Measurements from ENCODE around the gene PRR33.

The PRR33 gene

DNA sequence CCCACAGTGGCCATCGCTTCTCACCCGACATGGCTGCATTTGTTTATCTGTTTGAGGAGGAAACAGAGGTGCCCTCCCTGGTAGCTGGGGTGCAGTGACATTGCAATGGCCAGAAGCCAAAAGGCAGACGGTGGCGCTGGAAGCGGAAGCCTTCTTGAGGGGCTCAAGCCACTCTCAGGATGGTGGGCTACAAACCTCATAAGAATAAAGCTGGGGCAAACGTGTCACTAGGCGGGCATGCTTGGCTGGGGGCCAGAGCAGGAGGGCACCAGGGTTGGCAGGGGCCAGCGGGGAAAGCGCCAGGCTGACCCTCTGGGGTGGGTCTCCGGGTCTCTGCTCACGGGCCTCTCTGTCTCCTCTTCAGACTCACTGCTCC is 40.4 kb upstream of the PRR33 start:
- TF ChIP-seq, protein P1, sequence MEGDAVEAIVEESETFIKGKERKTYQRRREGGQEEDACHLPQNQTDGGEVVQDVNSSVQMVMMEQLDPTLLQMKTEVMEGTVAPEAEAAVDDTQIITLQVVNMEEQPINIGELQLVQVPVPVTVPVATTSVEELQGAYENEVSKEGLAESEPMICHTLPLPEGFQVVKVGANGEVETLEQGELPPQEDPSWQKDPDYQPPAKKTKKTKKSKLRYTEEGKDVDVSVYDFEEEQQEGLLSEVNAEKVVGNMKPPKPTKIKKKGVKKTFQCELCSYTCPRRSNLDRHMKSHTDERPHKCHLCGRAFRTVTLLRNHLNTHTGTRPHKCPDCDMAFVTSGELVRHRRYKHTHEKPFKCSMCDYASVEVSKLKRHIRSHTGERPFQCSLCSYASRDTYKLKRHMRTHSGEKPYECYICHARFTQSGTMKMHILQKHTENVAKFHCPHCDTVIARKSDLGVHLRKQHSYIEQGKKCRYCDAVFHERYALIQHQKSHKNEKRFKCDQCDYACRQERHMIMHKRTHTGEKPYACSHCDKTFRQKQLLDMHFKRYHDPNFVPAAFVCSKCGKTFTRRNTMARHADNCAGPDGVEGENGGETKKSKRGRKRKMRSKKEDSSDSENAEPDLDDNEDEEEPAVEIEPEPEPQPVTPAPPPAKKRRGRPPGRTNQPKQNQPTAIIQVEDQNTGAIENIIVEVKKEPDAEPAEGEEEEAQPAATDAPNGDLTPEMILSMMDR (IDR thresholded peaks at IDR 0.05; ENCODE audit: low read depth, low read length): no peak
- Histone ChIP-seq H3K27ac (no peak overlapping the region), H3K9me3 (ENCODE audit: severe bottlenecking) (no peaks in the 10 kb centered on the region), H3K4me3 (ENCODE audit: low read depth, low read length) (no peak overlapping the region), H3K36me3 (no peaks in the 10 kb centered on the region), H3K27me3 (ENCODE audit: insufficient read depth, low read depth, severe bottlenecking) (peaks cover 73% of the 10 kb centered on the region)
- peak; percentile 2 for DNase-seq

DNA sequence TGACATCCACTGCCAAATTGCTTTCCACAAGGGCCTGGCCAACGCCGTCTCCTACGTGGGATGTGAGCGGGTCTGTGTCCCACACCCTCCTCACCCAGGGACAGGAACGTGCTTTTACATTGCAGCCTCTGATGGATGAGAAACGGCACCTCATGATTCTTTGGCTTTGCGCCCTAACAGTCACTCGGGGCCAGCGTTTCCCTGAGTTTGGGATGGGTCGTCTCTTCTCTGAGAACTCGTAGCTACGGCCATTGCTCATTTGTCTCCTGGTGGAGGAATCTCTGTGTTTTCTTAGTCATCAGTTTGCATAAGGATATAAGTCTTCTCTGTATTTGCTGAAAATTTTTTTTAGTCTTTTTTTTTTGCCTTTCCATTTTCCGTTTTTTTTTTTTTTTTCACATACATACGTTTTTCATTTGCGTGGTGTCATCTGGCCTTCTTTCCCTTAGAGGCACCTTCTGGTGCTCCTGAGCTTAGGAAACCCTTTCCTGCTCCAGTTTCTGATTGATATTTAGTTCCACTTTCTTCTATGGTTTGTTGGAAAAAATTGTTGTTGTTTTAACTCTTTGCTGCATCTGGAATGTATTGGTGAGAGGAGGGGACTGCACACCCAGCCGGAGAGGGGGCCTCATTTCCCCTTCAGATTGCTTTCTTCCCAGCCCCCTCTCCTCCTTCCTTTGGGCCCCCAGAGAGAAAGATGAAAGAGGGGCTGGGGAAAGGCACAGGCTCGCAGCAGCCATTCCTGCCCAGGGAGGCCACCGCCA is 39.8 kb upstream of the PRR33 start:
- Histone ChIP-seq H3K4me3 (ENCODE audit: low read depth, low read length) (no peak overlapping the region), H3K27me3 (ENCODE audit: insufficient read depth, low read depth, severe bottlenecking) (peaks cover 79% of the 10 kb centered on the region), H3K27ac (no peak overlapping the region), H3K9me3 (ENCODE audit: severe bottlenecking) (no peaks in the 10 kb centered on the region), H3K36me3 (no peaks in the 10 kb centered on the region)
- TF ChIP-seq, protein P1 (IDR thresholded peaks at IDR 0.05; ENCODE audit: low read depth, low read length): no peak
- peak; percentile 3 for DNase-seq

DNA sequence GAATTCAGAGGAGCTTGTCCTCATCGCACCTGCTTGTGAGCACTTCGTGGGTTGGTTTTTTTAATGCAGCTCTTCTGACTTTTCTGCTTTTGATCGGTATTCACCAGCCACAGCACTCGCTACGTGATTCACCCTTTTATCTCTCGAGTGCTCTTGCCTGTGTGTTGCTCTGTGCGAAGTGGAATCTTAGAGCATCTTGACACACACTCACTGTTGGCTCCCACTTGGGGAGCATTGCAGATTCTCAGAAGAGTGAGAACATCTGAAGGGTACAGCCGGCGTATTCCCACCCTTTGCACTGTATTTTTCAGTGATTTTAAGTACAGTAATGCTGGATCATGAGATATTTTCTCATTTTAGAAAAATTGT is 38.8 kb upstream of the PRR33 start:
- no peaks in the 10 kb centered on the region for H3K36me3 ChIP-seq
- H3K4me3 ChIP-seq (ENCODE audit: low read depth, low read length): no peak overlapping the region
- H3K27me3 ChIP-seq (ENCODE audit: insufficient read depth, low read depth, severe bottlenecking): peaks cover 82% of the 10 kb centered on the region
- H3K27ac ChIP-seq: no peak overlapping the region
- DNase-seq: no peak
- TF ChIP-seq, protein P1 (IDR thresholded peaks at IDR 0.05; ENCODE audit: low read depth, low read length): no peak
- no peaks in the 10 kb centered on the region for H3K9me3 ChIP-seq (ENCODE audit: severe bottlenecking)

DNA sequence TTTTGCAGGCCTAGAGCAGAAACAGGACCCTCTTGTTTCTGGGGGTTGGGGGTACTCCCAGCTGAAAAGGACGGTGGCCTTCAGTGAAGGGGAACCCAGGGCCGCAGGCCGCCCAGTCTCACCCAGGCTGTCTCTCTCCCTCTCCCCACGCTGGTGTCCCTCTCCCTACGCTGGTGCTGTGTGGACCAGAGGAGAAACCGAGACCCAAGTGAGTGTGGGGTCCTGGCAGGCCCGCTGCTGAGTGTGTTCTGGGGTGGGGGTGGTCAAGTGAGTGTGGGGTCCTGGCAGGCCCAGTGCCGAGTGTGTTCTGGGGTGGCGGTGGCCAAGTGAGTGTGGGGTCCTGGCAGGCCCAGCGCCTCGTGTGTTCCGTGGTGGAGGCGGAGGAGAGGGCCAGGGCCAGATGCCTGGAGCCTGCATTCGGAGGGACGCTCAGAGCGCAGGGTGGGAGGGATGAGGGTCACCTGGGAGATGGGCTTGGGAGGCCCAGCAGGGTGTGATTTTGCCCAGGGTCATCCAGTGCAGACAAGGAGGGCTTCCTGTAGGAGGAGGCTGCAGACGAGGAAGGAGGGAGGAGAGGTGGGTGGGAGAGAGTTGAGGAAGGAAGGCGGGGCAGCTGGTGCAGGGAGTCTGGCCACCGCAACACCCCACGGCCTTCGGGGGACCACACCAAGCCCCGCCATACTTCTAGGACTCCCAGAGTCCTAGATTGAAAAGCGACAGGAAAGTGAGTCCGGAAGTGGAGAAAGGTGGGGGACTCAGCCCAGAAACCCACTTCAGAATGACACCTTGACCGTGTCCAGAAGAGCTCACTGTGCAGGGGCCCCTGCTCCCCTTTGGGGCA is 38.1 kb upstream of the PRR33 start:
- DNase-seq: no peak
- H3K4me3 ChIP-seq (ENCODE audit: low read depth, low read length): no peak overlapping the region
- no peak overlapping the region for H3K27ac ChIP-seq
- no peaks in the 10 kb centered on the region for H3K9me3 ChIP-seq (ENCODE audit: severe bottlenecking)
- TF ChIP-seq, protein P1 (IDR thresholded peaks at IDR 0.05; ENCODE audit: low read depth, low read length): no peak
- no peaks in the 10 kb centered on the region for H3K36me3 ChIP-seq
- peaks cover 77% of the 10 kb centered on the region for H3K27me3 ChIP-seq (ENCODE audit: insufficient read depth, low read depth, severe bottlenecking)

DNA sequence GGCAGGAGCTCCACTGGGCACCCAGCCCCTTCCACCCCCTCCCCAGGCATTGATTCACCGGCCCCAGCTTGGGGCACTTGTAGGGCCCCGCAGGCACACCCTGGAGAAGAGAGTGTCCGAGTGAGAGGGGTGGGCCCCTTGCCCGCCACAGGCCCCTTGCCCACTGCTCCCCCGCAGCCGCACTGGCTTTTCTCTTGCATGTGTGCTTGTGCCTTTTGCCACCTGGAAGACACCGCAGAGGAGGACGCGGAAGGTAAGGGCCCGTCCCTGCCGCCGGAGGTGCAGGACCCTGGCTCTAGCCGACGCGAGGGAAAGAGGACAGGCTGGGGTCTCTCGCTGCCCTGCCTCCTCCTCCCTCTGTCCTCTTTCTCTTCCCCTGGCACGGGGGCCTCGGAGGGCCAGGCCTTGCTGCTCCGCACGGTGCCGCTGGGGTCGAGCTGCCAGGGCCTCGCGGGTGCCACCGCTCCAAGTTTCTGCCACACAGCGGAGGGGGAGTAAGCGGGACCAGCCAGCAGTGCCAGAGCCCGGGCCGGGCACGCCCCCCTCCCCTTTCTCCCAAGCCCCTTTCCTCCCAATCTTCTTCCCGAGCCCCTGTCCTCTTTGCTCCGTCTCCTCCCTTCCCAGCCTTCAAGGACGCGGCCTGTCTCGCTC is 37.3 kb upstream of the PRR33 start:
- peaks cover 72% of the 10 kb centered on the region for H3K27me3 ChIP-seq (ENCODE audit: insufficient read depth, low read depth, severe bottlenecking)
- TF ChIP-seq, protein P1 (IDR thresholded peaks at IDR 0.05; ENCODE audit: low read depth, low read length): no peak
- H3K27ac ChIP-seq: no peak overlapping the region
- no peaks in the 10 kb centered on the region for H3K36me3 ChIP-seq
- no peak overlapping the region for H3K4me3 ChIP-seq (ENCODE audit: low read depth, low read length)
- no peaks in the 10 kb centered on the region for H3K9me3 ChIP-seq (ENCODE audit: severe bottlenecking)
- no peak for DNase-seq

All from WERI-Rb-1 (cell line).